ENCODE measurements around the gene MYO1F.
"Not testable (repeated sequence)": the region's sequence is repeated elsewhere in the genome, so short reads cannot be mapped to it uniquely, and the experiment has no call there.

MYO1F gene

DNA sequence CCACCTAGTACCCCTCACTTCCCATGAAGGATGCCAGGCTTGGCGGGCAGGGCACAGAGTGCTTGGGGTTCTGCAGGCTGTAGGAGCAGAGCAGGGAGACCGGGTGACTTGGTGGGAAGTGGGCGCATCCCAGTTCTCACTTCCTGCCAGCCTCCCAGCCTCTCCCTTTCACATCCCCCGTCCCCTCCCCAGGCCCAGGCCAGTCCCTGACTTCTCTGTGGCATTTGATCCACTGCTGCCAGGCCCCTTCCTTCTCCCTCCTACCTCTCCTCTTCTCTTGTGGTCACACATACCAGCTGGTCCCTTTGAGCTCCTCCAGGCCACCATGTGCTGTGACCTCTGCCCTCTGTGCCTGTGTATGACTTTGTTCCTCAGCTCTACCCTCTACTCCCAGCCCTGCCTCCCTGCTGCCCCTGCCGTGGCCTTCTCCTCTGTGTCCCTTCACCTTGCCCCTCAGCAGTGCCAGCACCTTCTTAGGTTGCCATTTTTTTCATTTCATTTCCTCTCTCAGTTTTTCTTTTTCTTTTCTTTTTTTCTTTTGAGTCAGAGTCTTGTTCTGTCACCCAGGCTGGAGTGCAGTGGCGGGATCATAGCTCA, 19.5 kb downstream of the MYO1F start:
- Mint-ChIP-seq H3K4me3 (no peak overlapping the region), H3K27ac (peak overlapping the region; percentile 50 to 51)

GRCh38 chr19:8553729-8554128, 23.5 kb downstream of the MYO1F start:
- H3K9me3 Mint-ChIP-seq, ATAC-seq, H3K27ac Mint-ChIP-seq, H3K4me3 Mint-ChIP-seq, DNase-seq, H3K27me3 Mint-ChIP-seq: not testable (repeated sequence)
- peaks cover 22% of the 10 kb centered on the region for H3K4me1 Mint-ChIP-seq

More for the DNA sequence above, 19.5 kb downstream of the MYO1F start:
- ATAC-seq (no peak), DNase-seq (no peak)
- Mint-ChIP-seq H3K9me3 (no peaks in the 10 kb centered on the region), H3K27me3 (no peaks in the 10 kb centered on the region), H3K4me1 (peaks cover 34% of the 10 kb centered on the region)

DNA sequence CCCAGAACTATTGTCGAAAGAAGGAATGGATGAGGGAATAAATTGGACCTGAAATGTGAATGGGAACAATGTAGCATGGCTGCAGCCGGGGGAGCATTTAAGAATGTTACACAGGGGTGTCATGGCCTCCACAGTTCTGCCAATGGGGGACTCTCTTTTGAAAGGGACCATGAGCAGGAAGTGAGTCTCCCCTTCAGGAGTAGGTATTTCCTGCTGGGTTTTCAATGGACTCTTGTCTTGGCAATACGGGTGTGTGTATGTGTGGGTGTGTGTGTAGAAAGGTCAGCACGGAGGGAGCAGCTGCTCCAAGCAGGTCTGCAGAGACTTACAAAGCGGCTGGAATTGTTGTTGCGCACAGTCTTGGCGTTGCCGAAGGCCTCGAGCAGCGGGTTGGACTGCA, 24.4 kb downstream of the MYO1F start:
- H3K4me3 Mint-ChIP-seq, result no peak overlapping the region
- H3K9me3 Mint-ChIP-seq, result no peaks in the 10 kb centered on the region
- no peaks in the 10 kb centered on the region for H3K27me3 Mint-ChIP-seq
- H3K4me1 Mint-ChIP-seq, result peaks cover 13% of the 10 kb centered on the region
- H3K27ac Mint-ChIP-seq, result no peak overlapping the region
- no peak for DNase-seq
- no peak for ATAC-seq

GRCh38 chr19:8550070-8550469, 27.2 kb downstream of the MYO1F start:
- Mint-ChIP-seq H3K9me3 (no peaks in the 10 kb centered on the region), H3K4me1 (peaks cover 7% of the 10 kb centered on the region), H3K27me3 (no peaks in the 10 kb centered on the region), H3K4me3 (no peak overlapping the region), H3K27ac (no peak overlapping the region)
- no peak for ATAC-seq
- DNase-seq, result no peak

DNA sequence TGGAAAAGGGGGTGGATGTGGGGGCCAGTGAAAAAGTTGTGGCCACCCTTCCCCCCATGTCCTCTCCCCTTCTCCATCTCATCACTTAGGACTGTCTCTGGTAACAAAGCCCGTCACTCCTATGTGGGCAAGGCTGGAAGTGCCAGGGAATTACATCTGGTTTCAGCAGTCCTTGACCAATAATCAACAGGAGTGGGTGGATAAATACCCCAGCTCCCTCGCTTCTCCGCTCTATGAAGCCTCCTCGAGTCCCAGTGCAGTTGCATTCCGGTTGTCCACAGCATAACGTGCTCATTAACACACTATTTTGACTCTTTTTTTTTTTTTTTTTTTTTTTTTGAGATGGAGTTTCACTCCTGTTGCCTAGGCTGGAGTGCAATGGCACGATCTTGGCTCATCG, 31.5 kb downstream of the MYO1F start:
- H3K27me3 Mint-ChIP-seq, result no peaks in the 10 kb centered on the region
- no peaks in the 10 kb centered on the region for H3K9me3 Mint-ChIP-seq
- no peak overlapping the region for H3K27ac Mint-ChIP-seq
- DNase-seq (no peak), ATAC-seq (no peak)
- H3K4me3 Mint-ChIP-seq, result no peak overlapping the region
- H3K4me1 Mint-ChIP-seq, result no peaks in the 10 kb centered on the region

- ATAC-seq (no peak), DNase-seq (no peak)
- Mint-ChIP-seq H3K9me3 (no peaks in the 10 kb centered on the region), H3K4me1 (no peaks in the 10 kb centered on the region), H3K4me3 (no peak overlapping the region), H3K27ac (no peak overlapping the region), H3K27me3 (no peaks in the 10 kb centered on the region)
These were observed 33.1 kb downstream of the MYO1F start for GRCh38 chr19:8544168-8544567.

DNA sequence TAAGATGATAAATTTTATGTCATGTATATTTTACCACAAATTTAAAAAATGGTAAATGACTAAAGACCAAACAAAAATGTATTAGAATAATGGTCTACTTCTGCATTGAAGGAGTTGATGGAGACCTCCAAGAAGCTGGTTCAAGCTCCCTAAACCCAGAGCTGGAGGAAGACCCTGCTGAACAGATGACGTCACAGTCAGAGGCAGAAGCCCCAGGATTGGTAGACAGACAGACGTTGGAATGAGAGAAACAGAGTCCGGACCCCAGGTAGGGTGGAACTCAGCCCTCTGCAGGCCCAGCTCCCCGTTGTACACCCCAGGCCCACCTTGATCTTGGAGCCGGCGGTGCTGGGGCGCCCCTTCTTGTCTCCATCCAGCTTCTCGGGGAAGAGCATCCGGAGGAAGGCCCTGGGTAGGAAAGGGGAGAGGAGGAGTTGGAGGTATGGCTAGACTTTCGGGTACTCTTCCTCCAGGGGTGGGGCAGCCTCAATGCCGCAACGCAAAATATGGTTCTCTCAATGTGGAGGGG, 37.6 kb downstream of the MYO1F start:
- ATAC-seq (no peak), DNase-seq (no peak)
- Mint-ChIP-seq H3K27ac (no peak overlapping the region), H3K9me3 (no peaks in the 10 kb centered on the region), H3K4me3 (no peak overlapping the region), H3K27me3 (no peaks in the 10 kb centered on the region), H3K4me1 (no peaks in the 10 kb centered on the region)

DNA sequence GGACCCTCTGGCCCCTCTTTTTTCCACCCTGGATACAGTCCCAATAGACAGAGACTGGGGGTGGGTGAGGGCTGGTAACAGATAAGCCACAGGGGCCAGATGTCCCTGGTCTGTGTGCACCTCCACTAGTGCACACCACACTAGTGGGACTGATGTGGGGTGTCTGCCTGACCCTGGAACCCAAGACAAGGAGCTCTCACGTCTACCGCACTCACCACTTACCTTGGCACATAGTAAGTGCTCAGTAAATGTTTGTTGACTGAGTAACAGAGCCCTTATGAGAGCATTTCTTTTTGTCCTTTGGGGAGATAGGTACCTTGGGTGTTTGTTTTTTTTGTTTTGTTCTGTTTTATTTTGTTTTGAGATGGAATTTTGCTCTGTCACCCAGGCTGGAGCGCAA, 40.1 kb downstream of the MYO1F start:
- H3K27me3 Mint-ChIP-seq, result no peaks in the 10 kb centered on the region
- no peak overlapping the region for H3K27ac Mint-ChIP-seq
- H3K9me3 Mint-ChIP-seq, result no peaks in the 10 kb centered on the region
- DNase-seq (no peak), ATAC-seq (no peak)
- H3K4me3 Mint-ChIP-seq, result no peak overlapping the region
- no peaks in the 10 kb centered on the region for H3K4me1 Mint-ChIP-seq

DNA sequence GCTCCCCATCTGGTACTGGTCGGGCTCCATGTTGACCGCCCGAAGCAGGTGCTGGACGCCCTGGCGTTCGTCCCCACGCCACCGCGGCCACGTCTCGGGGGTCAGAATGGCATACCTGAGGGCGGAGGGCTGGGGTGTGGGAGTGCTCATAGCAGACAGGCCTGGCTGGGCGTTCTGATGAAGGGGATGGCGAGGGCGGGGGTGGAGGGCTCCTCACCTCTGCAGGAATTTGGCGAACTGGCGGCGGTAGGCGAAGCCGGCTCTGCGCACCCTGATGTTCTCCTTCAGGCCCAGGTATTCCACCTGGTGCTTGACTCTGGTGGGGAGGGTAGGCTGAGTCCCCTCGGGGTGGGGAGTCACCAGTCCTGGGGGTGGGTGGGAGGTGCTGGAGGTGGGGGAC, 41.0 kb downstream of the MYO1F start:
- Mint-ChIP-seq H3K4me3 (no peak overlapping the region), H3K4me1 (no peaks in the 10 kb centered on the region), H3K27me3 (no peaks in the 10 kb centered on the region), H3K27ac (no peak overlapping the region), H3K9me3 (no peaks in the 10 kb centered on the region)
- ATAC-seq, result no peak
- DNase-seq, result no peak

GRCh38 chr19:8532225-8532624, 45.0 kb downstream of the MYO1F start:
- H3K27me3 Mint-ChIP-seq, result no peaks in the 10 kb centered on the region
- H3K9me3 Mint-ChIP-seq, result no peaks in the 10 kb centered on the region
- H3K4me1 Mint-ChIP-seq, result peaks cover 12% of the 10 kb centered on the region
- ATAC-seq (no peak), DNase-seq (no peak)
- no peak overlapping the region for H3K4me3 Mint-ChIP-seq
- H3K27ac Mint-ChIP-seq, result no peak overlapping the region

DNA sequence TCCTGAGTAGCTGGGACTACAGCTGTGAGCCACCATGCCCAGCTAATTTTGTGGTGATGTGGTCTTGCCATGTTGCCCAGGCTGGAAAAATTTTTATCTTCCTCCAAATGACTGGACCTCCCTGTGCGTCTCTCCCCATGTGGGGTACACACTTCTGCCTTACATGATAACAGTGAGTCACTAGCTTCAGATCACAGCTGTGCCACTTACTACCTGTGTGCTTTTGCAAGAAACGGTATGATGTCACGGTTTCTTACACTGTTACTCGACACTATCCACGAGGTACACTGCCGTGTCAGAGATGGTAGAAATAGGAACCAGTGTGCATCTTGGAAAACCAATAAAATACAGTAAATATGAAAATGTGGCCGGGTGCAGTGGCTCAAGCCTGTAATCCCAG, 45.8 kb downstream of the MYO1F start:
- Mint-ChIP-seq H3K27me3 (no peaks in the 10 kb centered on the region), H3K27ac (no peak overlapping the region), H3K9me3 (no peaks in the 10 kb centered on the region), H3K4me3 (no peak overlapping the region), H3K4me1 (peaks cover 12% of the 10 kb centered on the region)
- ATAC-seq (no peak), DNase-seq (no peak)

DNA sequence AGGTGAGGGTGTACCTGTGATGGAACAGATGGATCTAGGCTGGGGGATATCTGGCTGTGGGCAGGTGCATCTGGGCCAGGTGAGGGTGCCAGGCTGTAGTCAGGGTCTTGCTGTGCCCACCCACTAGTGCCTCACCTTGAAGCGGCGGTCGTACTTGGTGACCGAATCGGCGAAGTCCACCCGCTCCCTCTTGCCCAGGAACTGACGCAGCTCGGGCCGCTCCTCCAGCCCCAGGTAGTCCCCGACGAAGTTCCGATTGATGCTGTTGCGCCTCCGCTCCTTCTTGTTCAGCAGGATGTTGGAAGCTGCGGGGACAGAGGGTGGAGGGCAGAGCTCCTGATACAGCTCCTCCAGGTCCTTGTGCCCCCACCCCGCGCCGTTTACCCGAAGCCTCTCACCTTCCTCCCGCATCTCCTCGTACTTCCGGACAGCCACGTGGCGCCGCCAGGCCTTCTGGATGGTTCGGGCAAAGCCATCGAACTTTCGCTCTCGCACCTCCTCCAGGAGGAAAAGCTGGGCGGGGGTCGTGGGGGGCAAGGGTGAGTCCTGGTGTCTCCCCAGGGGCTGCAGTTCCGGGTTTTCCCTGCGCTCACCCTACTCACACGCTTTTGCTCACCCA, 47.1 kb downstream of the MYO1F start:
- no peak overlapping the region for H3K27ac Mint-ChIP-seq
- no peak for ATAC-seq
- no peaks in the 10 kb centered on the region for H3K9me3 Mint-ChIP-seq
- DNase-seq, result no peak
- no peaks in the 10 kb centered on the region for H3K27me3 Mint-ChIP-seq
- H3K4me3 Mint-ChIP-seq, result no peak overlapping the region
- H3K4me1 Mint-ChIP-seq, result peaks cover 12% of the 10 kb centered on the region

DNA sequence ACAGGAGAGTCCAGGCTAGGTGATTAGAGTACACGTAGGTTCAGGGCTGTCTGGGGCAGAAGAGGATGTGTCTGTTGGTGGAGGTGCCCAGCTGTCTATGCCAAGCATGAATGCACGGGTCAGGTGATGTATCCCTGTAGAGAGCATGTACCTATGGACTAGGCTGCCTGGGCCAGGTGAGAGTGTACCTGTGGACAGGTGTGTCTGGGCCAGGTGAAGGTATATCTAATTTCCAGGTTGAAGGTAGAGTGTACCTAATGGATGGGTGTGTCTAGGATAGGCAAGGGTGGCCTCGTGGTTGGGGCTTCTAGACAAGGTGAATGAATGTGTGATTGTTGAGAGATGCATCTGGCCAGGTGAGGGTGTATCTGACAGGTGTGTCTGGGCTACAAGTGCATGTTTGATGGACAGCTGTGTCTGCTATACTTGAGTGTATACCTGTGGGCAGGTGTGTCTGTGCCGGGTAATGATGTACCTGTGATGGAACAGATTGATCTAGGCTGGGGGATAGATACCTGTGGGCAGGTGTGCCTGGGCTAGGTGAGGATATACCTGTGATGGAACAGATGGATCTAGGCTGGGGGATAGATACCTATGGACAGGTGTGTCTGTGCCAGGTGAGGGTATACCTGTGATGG, 47.8 kb downstream of the MYO1F start:
- ATAC-seq, result no peak
- Mint-ChIP-seq H3K4me1 (peaks cover 12% of the 10 kb centered on the region), H3K27me3 (no peaks in the 10 kb centered on the region), H3K4me3 (no peak overlapping the region), H3K9me3 (no peaks in the 10 kb centered on the region), H3K27ac (no peak overlapping the region)
- no peak for DNase-seq

- no peak for ATAC-seq
- H3K9me3 Mint-ChIP-seq, result no peaks in the 10 kb centered on the region
- no peak overlapping the region for H3K4me3 Mint-ChIP-seq
- peaks cover 12% of the 10 kb centered on the region for H3K4me1 Mint-ChIP-seq
- DNase-seq, result no peak
- no peaks in the 10 kb centered on the region for H3K27me3 Mint-ChIP-seq
- H3K27ac Mint-ChIP-seq, result peak overlapping the region in 1 of 2 donors; percentile 81
These were observed 48.7 kb downstream of the MYO1F start for GRCh38 chr19:8528500-8528899.

DNA sequence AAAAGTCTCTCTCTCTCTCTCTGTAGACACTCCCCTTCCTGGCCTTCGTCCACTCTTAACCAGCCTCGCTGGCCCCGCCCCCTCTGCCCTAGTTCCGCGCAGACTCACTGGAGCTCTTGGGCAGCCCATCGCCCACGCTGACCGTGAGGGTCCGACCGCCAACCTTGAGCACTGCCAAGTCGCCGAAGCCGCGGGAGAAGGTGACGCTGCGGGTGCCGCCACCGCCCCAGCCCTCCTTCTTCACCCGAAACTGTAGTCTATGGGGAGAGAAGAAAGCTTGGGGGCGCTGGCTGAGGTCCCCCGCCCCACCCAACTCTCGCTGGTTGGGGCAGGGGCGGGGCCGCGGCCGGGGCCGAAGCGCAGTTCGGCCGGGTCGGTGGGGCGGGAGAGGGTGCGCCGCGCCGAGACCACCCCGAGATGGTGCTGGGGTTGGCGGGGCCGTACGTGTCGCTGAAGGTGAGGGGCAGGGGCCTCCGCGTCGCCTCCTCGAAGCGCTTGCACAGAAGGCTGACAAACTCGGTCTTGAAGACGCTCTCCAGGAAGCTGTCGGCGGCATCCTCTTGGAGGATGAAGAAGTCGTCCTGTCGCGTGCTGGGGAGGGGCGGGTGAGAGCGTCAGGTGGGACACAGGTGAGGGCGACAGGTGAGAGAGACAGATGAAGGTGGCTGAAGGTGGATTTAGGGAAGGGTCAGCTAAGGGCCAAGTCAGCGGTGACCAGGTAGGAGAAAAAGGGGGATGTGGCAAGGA, 50.7 kb downstream of the MYO1F start:
- H3K27ac Mint-ChIP-seq, result no peak overlapping the region
- DNase-seq (no peak), ATAC-seq (no peak)
- H3K4me3 Mint-ChIP-seq, result no peak overlapping the region
- no peaks in the 10 kb centered on the region for H3K9me3 Mint-ChIP-seq
- peaks cover 12% of the 10 kb centered on the region for H3K4me1 Mint-ChIP-seq
- H3K27me3 Mint-ChIP-seq, result no peaks in the 10 kb centered on the region

GRCh38 chr19:8525401-8525684, 51.9 kb downstream of the MYO1F start:
- Mint-ChIP-seq H3K27ac (no peak overlapping the region), H3K4me1 (peaks cover 12% of the 10 kb centered on the region), H3K9me3 (no peaks in the 10 kb centered on the region), H3K27me3 (no peaks in the 10 kb centered on the region), H3K4me3 (no peak overlapping the region)
- ATAC-seq (no peak), DNase-seq (no peak)

Data from stimulated activated naive CD8-positive, alpha-beta T cell treated with anti-CD3 and anti-CD28 coated beads, Interleukin-15, amount 100 ng/mL, for 72 hours (primary cell).